Dendritic cell treated with granulocyte-macrophage colony-stimulating factor and Interleukin-4, amounts not matched to agents 40 ng/mL and 50 ng/mL, for 4 days (primary cell): ENCODE results near the gene FIGNL2.

ENCODE experiments used
- H3K27ac Mint-ChIP-seq: one replicate; pipeline ENCODE4 v1.8.0; 2022; ENCODE audit warnings: mild to moderate bottlenecking, mixed read lengths
- H3K27me3 Mint-ChIP-seq: one replicate; pipeline ENCODE4 v1.8.0; 2022; ENCODE audit warnings: mild to moderate bottlenecking, mixed read lengths
- H3K36me3 Mint-ChIP-seq: one replicate; pipeline ENCODE4 v1.8.0; 2022; ENCODE audit warnings: low read depth, mixed read lengths
- H3K4me1 Mint-ChIP-seq: one replicate; pipeline ENCODE4 v1.8.0; 2022; ENCODE audit warnings: low read depth, mixed read lengths
- H3K4me3 Mint-ChIP-seq: one replicate; pipeline ENCODE4 v1.8.0; 2022; ENCODE audit warnings: mild to moderate bottlenecking, moderate library complexity, mixed read lengths
- H3K9me3 Mint-ChIP-seq: one replicate; pipeline ENCODE4 v1.8.0; 2022; ENCODE audit warnings: mixed read lengths
- intact Hi-C: fragments of 100-400 bp; cut with micrococcal nuclease; formaldehyde crosslinking; loops from one replicate; pipeline ENCODE4 v1.15.0; 2022

Gene FIGNL2

GRCh38 chr12:51855586-51856428 lies 7.3 kb upstream of the FIGNL2 start:
- Mint-ChIP-seq H3K4me3 (no peak overlapping the region), H3K27me3 (peaks cover 11% of the 10 kb centered on the region), H3K36me3 (no peaks in the 10 kb centered on the region), H3K4me1 (peaks cover 26% of the 10 kb centered on the region), H3K27ac (no peak overlapping the region), H3K9me3 (no peaks in the 10 kb centered on the region)
- intact Hi-C loops: no loop called here

- Mint-ChIP-seq H3K27me3 (peaks cover 23% of the 10 kb centered on the region), H3K9me3 (no peaks in the 10 kb centered on the region), H3K27ac (peak overlapping the region; percentile 71), H3K4me1 (peaks cover 46% of the 10 kb centered on the region), H3K36me3 (no peaks in the 10 kb centered on the region), H3K4me3 (no peak overlapping the region)
- intact Hi-C loops: no loop called here
Measured at GRCh38 chr12:51852404-51853137, 4.1 kb upstream of the FIGNL2 start.

- Mint-ChIP-seq H3K27me3 (peaks cover 29% of the 10 kb centered on the region), H3K9me3 (no peaks in the 10 kb centered on the region), H3K27ac (peak overlapping the region; percentile 71), H3K4me1 (peaks cover 54% of the 10 kb centered on the region), H3K4me3 (no peak overlapping the region), H3K36me3 (no peaks in the 10 kb centered on the region)
- intact Hi-C loops: no loop called here
Measured at GRCh38 chr12:51851413-51852124, 3.1 kb upstream of the FIGNL2 start.

GRCh38 chr12:51850965-51851299 lies 2.4 kb upstream of the FIGNL2 start:
- Mint-ChIP-seq H3K4me1 (peaks cover 60% of the 10 kb centered on the region), H3K9me3 (no peaks in the 10 kb centered on the region), H3K27ac (peak overlapping the region; percentile 71), H3K27me3 (peaks cover 29% of the 10 kb centered on the region), H3K4me3 (no peak overlapping the region), H3K36me3 (no peaks in the 10 kb centered on the region)
- intact Hi-C loops: no loop called here

GRCh38 chr12:51850081-51850964 lies 1.8 kb upstream of the FIGNL2 start:
- H3K27me3 Mint-ChIP-seq: peaks cover 35% of the 10 kb centered on the region
- H3K4me3 Mint-ChIP-seq: no peak overlapping the region
- intact Hi-C loops: no loop called here
- no peaks in the 10 kb centered on the region for H3K36me3 Mint-ChIP-seq
- H3K4me1 Mint-ChIP-seq: peaks cover 66% of the 10 kb centered on the region
- peak overlapping the region; percentile 71 for H3K27ac Mint-ChIP-seq
- no peaks in the 10 kb centered on the region for H3K9me3 Mint-ChIP-seq

- Mint-ChIP-seq H3K27me3 (peaks cover 47% of the 10 kb centered on the region), H3K4me3 (no peak overlapping the region), H3K4me1 (peaks cover 76% of the 10 kb centered on the region), H3K27ac (no peak overlapping the region), H3K36me3 (no peaks in the 10 kb centered on the region), H3K9me3 (no peaks in the 10 kb centered on the region)
- intact Hi-C loops: no loop called here
Measured at GRCh38 chr12:51848841-51849735, 570 bp upstream of the FIGNL2 start.

- Mint-ChIP-seq H3K9me3 (no peaks in the 10 kb centered on the region), H3K4me3 (peak overlapping the region; percentile 49), H3K27ac (no peak overlapping the region), H3K36me3 (no peaks in the 10 kb centered on the region), H3K27me3 (peaks cover 57% of the 10 kb centered on the region), H3K4me1 (peaks cover 70% of the 10 kb centered on the region)
- intact Hi-C loops: no loop called here
Measured at GRCh38 chr12:51847643-51848325, 734 bp downstream of the FIGNL2 start.

- Mint-ChIP-seq H3K4me1 (peaks cover 63% of the 10 kb centered on the region), H3K27me3 (peaks cover 62% of the 10 kb centered on the region), H3K27ac (no peak overlapping the region), H3K4me3 (peak overlapping the region; percentile 63), H3K9me3 (no peaks in the 10 kb centered on the region), H3K36me3 (no peaks in the 10 kb centered on the region)
- intact Hi-C loops: no loop called here
Measured at GRCh38 chr12:51846911-51847642, 1.4 kb downstream of the FIGNL2 start.

- Mint-ChIP-seq H3K27me3 (peaks cover 69% of the 10 kb centered on the region), H3K27ac (no peak overlapping the region), H3K4me3 (peak overlapping the region; percentile 30), H3K36me3 (no peaks in the 10 kb centered on the region), H3K4me1 (peaks cover 55% of the 10 kb centered on the region), H3K9me3 (no peaks in the 10 kb centered on the region)
- intact Hi-C loops: no loop called here
Measured at GRCh38 chr12:51846271-51846691, 2.2 kb downstream of the FIGNL2 start.

- intact Hi-C loops: no loop called here
- no peak overlapping the region for H3K4me3 Mint-ChIP-seq
- H3K27me3 Mint-ChIP-seq: peaks cover 66% of the 10 kb centered on the region
- peaks cover 50% of the 10 kb centered on the region for H3K4me1 Mint-ChIP-seq
- no peaks in the 10 kb centered on the region for H3K9me3 Mint-ChIP-seq
- H3K36me3 Mint-ChIP-seq: no peaks in the 10 kb centered on the region
- H3K27ac Mint-ChIP-seq: no peak overlapping the region
Measured at GRCh38 chr12:51845482-51845881, 3.0 kb downstream of the FIGNL2 start.

GRCh38 chr12:51844854-51845253 lies 3.7 kb downstream of the FIGNL2 start:
- H3K27ac Mint-ChIP-seq: no peak overlapping the region

GRCh38 chr12:51841727-51842126 lies 6.8 kb downstream of the FIGNL2 start:
- no peaks in the 10 kb centered on the region for H3K9me3 Mint-ChIP-seq
- H3K4me3 Mint-ChIP-seq: no peak overlapping the region
- H3K36me3 Mint-ChIP-seq: no peaks in the 10 kb centered on the region
- H3K27me3 Mint-ChIP-seq: peaks cover 70% of the 10 kb centered on the region
- H3K4me1 Mint-ChIP-seq: peaks cover 55% of the 10 kb centered on the region
- H3K27ac Mint-ChIP-seq: no peak overlapping the region
- intact Hi-C loops: no loop called here

More at GRCh38 chr12:51844854-51845253, 3.7 kb downstream of the FIGNL2 start:
- Mint-ChIP-seq H3K4me3 (no peak overlapping the region), H3K27me3 (peaks cover 66% of the 10 kb centered on the region), H3K9me3 (no peaks in the 10 kb centered on the region), H3K36me3 (no peaks in the 10 kb centered on the region), H3K4me1 (peaks cover 50% of the 10 kb centered on the region)
- intact Hi-C loops: no loop called here
